HL-60 (cell line): ENCODE data around the gene SLC16A10.

ENCODE experiments used
- CTCF ChIP-seq: IDR thresholded peaks from one replicate; pipeline ENCODE4 v1.5.1; 2011; ENCODE audit warnings: low read length, control low read depth, inconsistent platforms; ENCODE audit not compliant: insufficient read depth
- TF ChIP-seq, protein P1 (sequence below): IDR thresholded peaks from 2 replicates; pipeline ENCODE4 v1.6.1; 2012; ENCODE audit warnings: low read depth; ENCODE audit not compliant: insufficient replicate concordance

DNA sequence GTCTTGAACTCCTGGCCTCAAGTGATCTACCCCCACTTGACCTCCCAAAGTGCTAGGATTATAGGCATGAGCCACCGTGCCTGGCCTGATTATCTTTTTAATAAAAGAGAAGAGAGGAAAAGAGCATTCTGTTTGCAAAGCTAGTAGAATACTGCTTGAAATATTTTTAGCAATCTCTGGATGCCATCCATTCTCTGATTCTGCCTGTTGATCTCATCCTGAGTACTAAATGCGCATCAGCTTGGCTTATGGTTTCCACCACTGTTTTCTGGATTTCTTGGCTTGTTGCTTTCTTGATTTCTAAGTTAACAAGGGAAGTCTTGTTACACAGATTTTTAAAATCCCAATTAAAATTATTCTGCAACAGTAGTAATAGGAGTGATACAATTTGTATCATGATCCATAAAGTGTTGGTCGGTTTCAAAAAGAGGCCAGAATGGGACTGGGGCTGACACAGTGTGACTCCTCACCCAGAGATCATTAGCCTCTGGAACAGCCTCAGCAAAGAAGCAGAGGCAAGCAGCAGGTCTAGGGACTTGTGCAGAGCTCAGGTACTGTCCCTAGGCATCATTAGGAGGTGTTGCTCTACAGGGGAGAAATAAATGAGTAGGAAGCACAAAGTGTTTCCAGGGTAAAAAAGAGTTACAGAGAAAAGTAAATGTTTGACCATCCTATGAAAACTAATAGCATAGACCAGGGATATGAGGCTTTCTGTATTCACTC is 17.8 kb upstream of the SLC16A10 start:
- TF ChIP-seq CTCF = no peak
- TF ChIP-seq, protein P1, sequence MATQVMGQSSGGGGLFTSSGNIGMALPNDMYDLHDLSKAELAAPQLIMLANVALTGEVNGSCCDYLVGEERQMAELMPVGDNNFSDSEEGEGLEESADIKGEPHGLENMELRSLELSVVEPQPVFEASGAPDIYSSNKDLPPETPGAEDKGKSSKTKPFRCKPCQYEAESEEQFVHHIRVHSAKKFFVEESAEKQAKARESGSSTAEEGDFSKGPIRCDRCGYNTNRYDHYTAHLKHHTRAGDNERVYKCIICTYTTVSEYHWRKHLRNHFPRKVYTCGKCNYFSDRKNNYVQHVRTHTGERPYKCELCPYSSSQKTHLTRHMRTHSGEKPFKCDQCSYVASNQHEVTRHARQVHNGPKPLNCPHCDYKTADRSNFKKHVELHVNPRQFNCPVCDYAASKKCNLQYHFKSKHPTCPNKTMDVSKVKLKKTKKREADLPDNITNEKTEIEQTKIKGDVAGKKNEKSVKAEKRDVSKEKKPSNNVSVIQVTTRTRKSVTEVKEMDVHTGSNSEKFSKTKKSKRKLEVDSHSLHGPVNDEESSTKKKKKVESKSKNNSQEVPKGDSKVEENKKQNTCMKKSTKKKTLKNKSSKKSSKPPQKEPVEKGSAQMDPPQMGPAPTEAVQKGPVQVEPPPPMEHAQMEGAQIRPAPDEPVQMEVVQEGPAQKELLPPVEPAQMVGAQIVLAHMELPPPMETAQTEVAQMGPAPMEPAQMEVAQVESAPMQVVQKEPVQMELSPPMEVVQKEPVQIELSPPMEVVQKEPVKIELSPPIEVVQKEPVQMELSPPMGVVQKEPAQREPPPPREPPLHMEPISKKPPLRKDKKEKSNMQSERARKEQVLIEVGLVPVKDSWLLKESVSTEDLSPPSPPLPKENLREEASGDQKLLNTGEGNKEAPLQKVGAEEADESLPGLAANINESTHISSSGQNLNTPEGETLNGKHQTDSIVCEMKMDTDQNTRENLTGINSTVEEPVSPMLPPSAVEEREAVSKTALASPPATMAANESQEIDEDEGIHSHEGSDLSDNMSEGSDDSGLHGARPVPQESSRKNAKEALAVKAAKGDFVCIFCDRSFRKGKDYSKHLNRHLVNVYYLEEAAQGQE = no peak
